Measurements from ENCODE around the gene TEX35. TPM values are rescaled to one million over a fixed set of nuclear protein-coding genes. Genes with fewer than 3 reads are reported as not detected.

The TEX35 gene
- total RNA-seq, 1 experiment from 2014 or later, result not detected

DNA sequence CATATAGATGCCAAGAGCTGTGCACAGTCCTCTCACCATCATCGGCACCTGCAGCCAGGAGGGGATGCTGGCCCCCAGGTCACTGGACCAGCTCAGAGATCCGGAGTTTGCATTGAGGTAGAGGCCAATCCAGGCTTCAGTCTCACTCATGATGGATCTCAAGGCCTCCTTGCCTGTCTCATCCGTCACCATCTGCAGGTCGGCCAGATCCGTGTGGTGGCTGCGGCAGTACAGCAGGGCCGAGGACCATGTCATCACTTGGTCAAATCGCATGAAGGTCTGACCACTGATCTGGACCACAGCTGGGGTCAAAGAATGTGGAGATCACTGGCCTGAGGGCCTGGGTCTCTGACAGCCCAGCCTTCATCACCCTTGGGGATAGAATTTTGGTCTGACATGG, 22.8 kb upstream of the TEX35 start:
- CTCF ChIA-PET, result no interaction called here
- Histone ChIP-seq H3K9ac (ENCODE audit: low read length) (no peak overlapping the region), H4K20me1 (ENCODE audit: insufficient read depth) (no peaks in the 10 kb centered on the region), H3K4me1 (ENCODE audit: control insufficient read depth in 1 of 2, insufficient read depth in 2 of 2, low read length in 2 of 2) (no peaks in the 10 kb centered on the region), H3K27me3 (ENCODE audit: insufficient read depth, low read length) (no peaks in the 10 kb centered on the region), H3K79me2 (ENCODE audit: insufficient read depth, low read length) (no peaks in the 10 kb centered on the region), H2AFZ (ENCODE audit: low read depth, low read length, poor library complexity, severe bottlenecking) (no peak overlapping the region), H3K9me3 (ENCODE audit: control insufficient read depth in 1 of 2, insufficient read depth in 1 of 2, low read depth in 1 of 2, low read length in 2 of 2) (no peaks in the 10 kb centered on the region), H3K4me2 (ENCODE audit: low read length) (no peak overlapping the region), H3K36me3 (ENCODE audit: control insufficient read depth in 1 of 2, insufficient read depth in 2 of 2, low read length in 2 of 2) (no peaks in the 10 kb centered on the region), H3K4me3 (replicated peaks in 1 of 2; ENCODE audit: low read depth in 1 of 2, low read length in 2 of 2) (no peak overlapping the region), H3K9me2 (ENCODE audit: insufficient read depth) (no peaks in the 10 kb centered on the region), H3K27ac (ENCODE audit: low read depth, low read length) (no peak overlapping the region)
- intact Hi-C loops (cut with micrococcal nuclease), result no loop called here
- no TSS peak for BruUV-seq (replicated peaks)
- ATAC-seq (no peak), DNase-seq (ENCODE audit: low read depth, low spot score) (no peak)
- no peak for TF ChIP-seq EZH2phosphoT487 (IDR thresholded peaks at IDR 0.05; ENCODE audit: borderline replicate concordance)
- no peak for TF ChIP-seq POLR2A (IDR thresholded peaks at IDR 0.05; ENCODE audit: borderline replicate concordance, extremely low read depth, insufficient read depth, insufficient read length)
- no peak for TF ChIP-seq SRF (IDR thresholded peaks at IDR 0.05; ENCODE audit: low read depth)
- TF ChIP-seq EGR1 (IDR thresholded peaks at IDR 0.05; ENCODE audit: low read depth), result no peak
- TF ChIP-seq, protein P1, sequence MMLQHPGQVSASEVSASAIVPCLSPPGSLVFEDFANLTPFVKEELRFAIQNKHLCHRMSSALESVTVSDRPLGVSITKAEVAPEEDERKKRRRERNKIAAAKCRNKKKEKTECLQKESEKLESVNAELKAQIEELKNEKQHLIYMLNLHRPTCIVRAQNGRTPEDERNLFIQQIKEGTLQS (IDR thresholded peaks at IDR 0.05), result no peak
- TF ChIP-seq ELF1 (IDR thresholded peaks at IDR 0.05; ENCODE audit: borderline replicate concordance, low read depth), result no peak
- no peak for TF ChIP-seq SIN3A (IDR thresholded peaks at IDR 0.05; ENCODE audit: low read depth)
- no peak for TF ChIP-seq EZH2 (IDR thresholded peaks at IDR 0.05)
- TF ChIP-seq ZNF274 (IDR thresholded peaks at IDR 0.05; ENCODE audit: low read depth, low read length), result no peak
- TF ChIP-seq CBX3 (IDR thresholded peaks at IDR 0.05; ENCODE audit: low read depth), result no peak
- TF ChIP-seq ZFX (IDR thresholded peaks at IDR 0.05), result no peak
- TF ChIP-seq YY1 (IDR thresholded peaks at IDR 0.05; ENCODE audit: extremely low read depth, insufficient replicate concordance, low read depth, low read length), result no peak
- no peak for TF ChIP-seq JUND (IDR thresholded peaks at IDR 0.05)
- RAD21 ChIA-PET (ENCODE audit: low non-redundant PET in 1 of 2, low total read pairs in 2 of 2, uncharacterized antibody in 2 of 2, unreplicated experiment in 2 of 2), result no interaction called here
- POLR2A ChIA-PET, result no interaction called here

DNA sequence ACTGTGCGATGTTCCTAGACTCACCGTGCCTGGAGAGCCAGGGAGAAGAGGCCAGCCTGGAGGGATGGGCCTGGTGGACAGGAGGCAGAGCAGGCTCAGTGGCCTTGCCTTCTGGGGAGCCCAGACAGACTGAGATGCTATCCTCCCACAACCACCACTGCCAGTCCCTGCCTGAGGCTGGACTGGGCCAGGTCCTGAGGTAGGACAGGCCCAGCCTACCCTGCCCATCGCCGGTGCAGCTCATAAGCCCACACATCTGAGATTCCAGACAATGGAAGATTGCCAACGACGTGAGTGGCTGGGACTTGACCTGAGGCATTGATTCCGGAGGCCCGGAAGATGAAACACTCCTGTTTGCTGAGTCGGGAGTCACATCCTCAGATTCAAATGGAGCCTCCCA, 21.9 kb upstream of the TEX35 start:
- H3K79me2 ChIP-seq (ENCODE audit: insufficient read depth, low read length), result no peaks in the 10 kb centered on the region
- intact Hi-C loops (cut with micrococcal nuclease), result no loop called here
- H3K27ac ChIP-seq (ENCODE audit: low read depth, low read length), result no peak overlapping the region
- no peaks in the 10 kb centered on the region for H3K9me3 ChIP-seq (ENCODE audit: control insufficient read depth in 1 of 2, insufficient read depth in 1 of 2, low read depth in 1 of 2, low read length in 2 of 2)
- no peaks in the 10 kb centered on the region for H3K4me1 ChIP-seq (ENCODE audit: control insufficient read depth in 1 of 2, insufficient read depth in 2 of 2, low read length in 2 of 2)
- POLR2A ChIA-PET, result no interaction called here
- H3K4me2 ChIP-seq (ENCODE audit: low read length), result no peak overlapping the region
- no peaks in the 10 kb centered on the region for H3K9me2 ChIP-seq (ENCODE audit: insufficient read depth)
- H3K36me3 ChIP-seq (ENCODE audit: control insufficient read depth in 1 of 2, insufficient read depth in 2 of 2, low read length in 2 of 2), result no peaks in the 10 kb centered on the region
- no peaks in the 10 kb centered on the region for H3K27me3 ChIP-seq (ENCODE audit: insufficient read depth, low read length)
- no peak overlapping the region for H3K9ac ChIP-seq (ENCODE audit: low read length)
- CTCF ChIA-PET, result interaction anchor here (3.0 kb wide), 1 partner anchor 11 kb away, joined by 15 read pairs; no protein-coding TSS in a partner anchor
- H3K4me3 ChIP-seq (replicated peaks in 1 of 2; ENCODE audit: low read depth in 1 of 2, low read length in 2 of 2), result no peak overlapping the region
- RAD21 ChIA-PET (ENCODE audit: low non-redundant PET in 1 of 2, low total read pairs in 2 of 2, uncharacterized antibody in 2 of 2, unreplicated experiment in 2 of 2), result no interaction called here
- no peaks in the 10 kb centered on the region for H4K20me1 ChIP-seq (ENCODE audit: insufficient read depth)
- no peak for ATAC-seq
- H2AFZ ChIP-seq (ENCODE audit: low read depth, low read length, poor library complexity, severe bottlenecking), result no peak overlapping the region
- DNase-seq (ENCODE audit: low read depth, low spot score), result no peak
- BruUV-seq (replicated peaks), result no TSS peak
- TF ChIP-seq, protein P1 (IDR thresholded peaks at IDR 0.05), result no peak
